Measurements from ENCODE around the gene CFAP44. TPM values are rescaled to one million over a fixed set of nuclear protein-coding genes. Genes with fewer than 3 reads are reported as not detected.

The CFAP44 gene
- total RNA-seq, 2 experiments from 2014 or later = 9.7 to 10.0 TPM

- H3K4me1 Mint-ChIP-seq (ENCODE audit: low read depth) = peaks cover 2% of the 10 kb centered on the region
- Histone ChIP-seq H3K9me3 (ENCODE audit: control insufficient read depth in 1 of 2, insufficient read depth in 1 of 2, low read length in 2 of 2) (no peaks in the 10 kb centered on the region), H3K27ac (ENCODE audit: low read depth in 1 of 2, low read length in 2 of 2) (no peak overlapping the region), H3K4me1 (ENCODE audit: insufficient read depth, low read length) (no peaks in the 10 kb centered on the region), H3K4me3 (ENCODE audit: low read length) (no peak overlapping the region), H3K36me3 (ENCODE audit: insufficient read depth, low read length) (peaks cover 4% of the 10 kb centered on the region), H3K27me3 (ENCODE audit: control insufficient read depth in 1 of 2, insufficient read depth in 2 of 2, low read length in 2 of 2) (no peaks in the 10 kb centered on the region)
- DNase-seq (no peak), ATAC-seq (ENCODE audit: poor library complexity) (no peak)
- no peak overlapping the region for H3K4me3 Mint-ChIP-seq
- H3K27ac Mint-ChIP-seq = no peak overlapping the region
- ChIA-PET POLR2A (no interaction called here), CTCF (no interaction called here)
- H3K36me3 Mint-ChIP-seq (ENCODE audit: low read depth) = peaks cover 29% of the 10 kb centered on the region
- no peaks in the 10 kb centered on the region for H3K27me3 Mint-ChIP-seq
- intact Hi-C loops (cut with DNase I, micrococcal nuclease) = no loop called here
- no peak for TF ChIP-seq CTCF (IDR thresholded peaks at IDR 0.05)
- H3K9me3 Mint-ChIP-seq = no peaks in the 10 kb centered on the region
Measured at GRCh38 chr3:113436809-113437208, 4.5 kb downstream of the CFAP44 start.

GRCh38 chr3:113431811-113432210 lies 9.5 kb downstream of the CFAP44 start:
- Mint-ChIP-seq H3K27me3 (no peaks in the 10 kb centered on the region), H3K4me1 (ENCODE audit: low read depth) (no peaks in the 10 kb centered on the region), H3K36me3 (ENCODE audit: low read depth) (peaks cover 69% of the 10 kb centered on the region), H3K9me3 (peaks cover 10% of the 10 kb centered on the region), H3K27ac (no peak overlapping the region), H3K4me3 (no peak overlapping the region)
- no peak for TF ChIP-seq CTCF (IDR thresholded peaks at IDR 0.05)
- no peak overlapping the region for H3K4me3 ChIP-seq (ENCODE audit: low read length)
- no peaks in the 10 kb centered on the region for H3K4me1 ChIP-seq (ENCODE audit: insufficient read depth, low read length)
- H3K27me3 ChIP-seq (ENCODE audit: control insufficient read depth in 1 of 2, insufficient read depth in 2 of 2, low read length in 2 of 2) = no peaks in the 10 kb centered on the region
- intact Hi-C loops (cut with DNase I, micrococcal nuclease) = no loop called here
- ChIA-PET POLR2A (interaction anchor here (0.7 kb wide), 1 partner anchor 541 kb away, joined by 3 read pairs; no protein-coding TSS in a partner anchor), CTCF (no interaction called here)
- H3K9me3 ChIP-seq (ENCODE audit: control insufficient read depth in 1 of 2, insufficient read depth in 1 of 2, low read length in 2 of 2) = peaks cover 0 to 10% of the 10 kb centered on the region in 2 experiments
- ATAC-seq (ENCODE audit: poor library complexity) = no peak
- DNase-seq = no peak
- no peak overlapping the region for H3K27ac ChIP-seq (ENCODE audit: low read depth in 1 of 2, low read length in 2 of 2)
- peaks cover 9% of the 10 kb centered on the region for H3K36me3 ChIP-seq (ENCODE audit: insufficient read depth, low read length)

GRCh38 chr3:113428581-113428980 lies 12.7 kb downstream of the CFAP44 start:
- peaks cover 96% of the 10 kb centered on the region for H3K36me3 Mint-ChIP-seq (ENCODE audit: low read depth)
- no peak for DNase-seq
- no peak for ATAC-seq (ENCODE audit: poor library complexity)
- ChIA-PET CTCF (no interaction called here), POLR2A (interaction anchor here (0.7 kb wide), 1 partner anchor 20 kb away, joined by 3 read pairs; no protein-coding TSS in a partner anchor)
- Histone ChIP-seq H3K27ac (ENCODE audit: low read depth in 1 of 2, low read length in 2 of 2) (no peak overlapping the region), H3K9me3 (ENCODE audit: control insufficient read depth in 1 of 2, insufficient read depth in 1 of 2, low read length in 2 of 2) (peaks cover 3 to 28% of the 10 kb centered on the region in 2 experiments), H3K4me1 (ENCODE audit: insufficient read depth, low read length) (no peaks in the 10 kb centered on the region), H3K36me3 (ENCODE audit: insufficient read depth, low read length) (peaks cover 25% of the 10 kb centered on the region), H3K27me3 (ENCODE audit: control insufficient read depth in 1 of 2, insufficient read depth in 2 of 2, low read length in 2 of 2) (no peaks in the 10 kb centered on the region), H3K4me3 (ENCODE audit: low read length) (no peak overlapping the region)
- no peaks in the 10 kb centered on the region for H3K4me1 Mint-ChIP-seq (ENCODE audit: low read depth)
- TF ChIP-seq CTCF (IDR thresholded peaks at IDR 0.05) = no peak
- no peak overlapping the region for H3K4me3 Mint-ChIP-seq
- H3K27me3 Mint-ChIP-seq = no peaks in the 10 kb centered on the region
- H3K9me3 Mint-ChIP-seq = peaks cover 15% of the 10 kb centered on the region
- H3K27ac Mint-ChIP-seq = no peak overlapping the region
- intact Hi-C loops (cut with DNase I, micrococcal nuclease) = no loop called here

Data from CD4-positive, alpha-beta T cell (primary cell).